ENCODE results near the gene ZNF341.
"Not testable (repeated sequence)": the region's sequence is repeated elsewhere in the genome, so short reads cannot be mapped to it uniquely, and the experiment has no call there.

ZNF341 gene

DNA sequence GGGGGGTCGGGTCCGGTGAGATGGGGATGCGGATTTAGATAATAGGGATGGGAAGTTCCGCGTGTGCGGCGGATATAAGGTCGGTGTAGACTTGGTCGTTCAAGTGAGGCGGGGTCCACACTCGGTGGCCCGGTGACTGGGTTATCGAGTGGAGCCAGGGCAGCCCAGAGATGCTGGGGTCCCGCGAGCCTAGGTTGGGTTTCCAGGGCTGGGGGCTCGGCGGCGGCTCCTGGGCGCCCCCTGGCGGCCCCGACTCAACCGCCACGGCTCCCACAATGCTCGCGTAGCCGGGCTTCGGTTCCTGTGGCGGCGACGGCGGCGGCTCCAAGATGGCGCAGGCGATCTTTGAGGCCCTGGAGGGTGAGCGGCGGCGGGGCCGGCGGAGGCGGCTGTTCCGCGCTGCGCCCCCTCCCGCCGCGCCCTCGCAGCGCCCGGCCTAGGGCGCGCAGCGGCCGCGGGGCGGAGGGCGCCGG, at the start of gene ZNF341:
ZNF341 (plus strand) TSS at position 304 of the 473 bp plus-strand sequence; CDS start at position 330, 26 bp downstream.
- peak; percentile 92 for DNase-seq (ENCODE audit: low spot score)

- no peak for DNase-seq (ENCODE audit: low spot score)
Measured at GRCh38 chr20:33684533-33685327, 47.1 kb upstream of the ZNF341 start.

- DNase-seq (ENCODE audit: low spot score) = no peak
Measured at GRCh38 chr20:33685328-33686099, 46.3 kb upstream of the ZNF341 start.

DNA sequence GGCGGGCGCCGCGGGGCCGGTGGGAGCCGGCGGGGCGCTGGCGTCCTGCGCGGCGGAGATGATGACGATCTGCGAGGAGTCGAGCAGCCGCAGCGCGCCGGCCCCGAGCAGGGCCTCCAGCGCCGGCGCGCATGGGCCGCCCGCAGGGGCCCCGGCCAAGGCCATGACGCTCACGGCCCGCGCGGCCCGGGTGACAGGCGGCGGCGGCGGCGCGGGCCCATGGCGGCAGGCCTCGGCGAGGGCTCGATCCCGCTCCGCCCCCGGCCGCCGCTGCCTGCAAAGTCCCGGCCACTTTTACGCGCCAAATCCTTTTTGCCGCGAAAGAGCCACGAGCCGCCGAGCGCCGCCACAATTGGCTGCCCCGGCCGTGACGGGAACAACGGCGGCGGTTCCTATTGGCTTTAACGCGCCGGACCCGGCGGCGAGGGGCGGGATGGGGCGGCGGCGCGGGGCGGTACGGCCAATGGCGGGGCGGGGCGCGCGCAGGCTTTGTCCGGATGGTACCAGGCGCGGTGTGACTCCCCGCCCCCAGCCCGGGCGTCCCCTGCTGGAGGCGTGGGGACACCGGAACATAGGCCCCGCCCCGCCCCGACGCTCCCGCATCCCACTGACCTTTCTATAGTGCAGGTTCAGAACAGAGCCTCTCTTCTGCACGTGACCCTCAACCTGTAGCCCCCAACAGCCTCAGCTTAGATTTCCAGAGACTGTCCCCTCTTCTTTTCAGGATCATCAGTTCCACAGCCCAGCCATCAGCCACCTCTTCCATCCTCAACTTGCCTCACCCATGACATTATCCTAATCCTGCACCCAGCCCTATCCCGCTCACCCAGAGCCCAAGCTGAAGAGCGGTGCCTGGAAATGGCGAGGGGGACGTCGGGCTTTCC, 45.5 kb upstream of the ZNF341 start, which contains the start of gene E2F1:
E2F1 (minus strand) TSS at position 286 of the 884 bp plus-strand sequence; CDS start at position 165, 121 bp downstream.
- peak; percentile 93 for DNase-seq (ENCODE audit: low spot score)

GRCh38 chr20:33686984-33687366, 44.8 kb upstream of the ZNF341 start:
- no peak for DNase-seq (ENCODE audit: low spot score)

DNA sequence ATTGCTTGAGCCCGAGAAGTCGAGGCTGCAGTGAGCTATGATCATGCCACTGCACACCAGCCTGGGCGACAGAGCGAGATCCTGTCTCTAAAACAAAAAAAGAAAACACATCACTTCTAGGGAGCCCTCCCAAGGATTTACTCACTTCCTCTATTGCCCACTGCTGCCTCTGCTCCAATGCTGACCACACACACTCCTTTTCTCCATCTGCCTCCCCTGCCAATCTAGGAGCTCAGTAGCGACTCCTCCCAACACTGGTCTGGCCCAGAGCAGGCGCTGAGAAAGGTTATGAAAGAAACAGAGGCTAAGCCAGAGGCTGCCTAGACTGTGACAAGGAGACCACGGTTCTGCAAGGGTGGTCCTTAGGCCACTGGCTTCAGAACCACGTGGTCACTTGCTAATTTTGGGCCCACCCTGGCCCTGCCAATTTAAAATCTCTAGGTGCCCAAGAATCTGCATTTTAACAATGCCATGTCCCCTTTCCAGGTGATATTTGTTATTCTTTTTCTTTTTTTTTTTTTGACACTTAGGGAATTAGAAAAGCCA, 44.4 kb upstream of the ZNF341 start:
- DNase-seq (ENCODE audit: low spot score) = no peak

GRCh38 chr20:33687993-33688937, 43.5 kb upstream of the ZNF341 start:
- no peak for DNase-seq (ENCODE audit: low spot score)

DNA sequence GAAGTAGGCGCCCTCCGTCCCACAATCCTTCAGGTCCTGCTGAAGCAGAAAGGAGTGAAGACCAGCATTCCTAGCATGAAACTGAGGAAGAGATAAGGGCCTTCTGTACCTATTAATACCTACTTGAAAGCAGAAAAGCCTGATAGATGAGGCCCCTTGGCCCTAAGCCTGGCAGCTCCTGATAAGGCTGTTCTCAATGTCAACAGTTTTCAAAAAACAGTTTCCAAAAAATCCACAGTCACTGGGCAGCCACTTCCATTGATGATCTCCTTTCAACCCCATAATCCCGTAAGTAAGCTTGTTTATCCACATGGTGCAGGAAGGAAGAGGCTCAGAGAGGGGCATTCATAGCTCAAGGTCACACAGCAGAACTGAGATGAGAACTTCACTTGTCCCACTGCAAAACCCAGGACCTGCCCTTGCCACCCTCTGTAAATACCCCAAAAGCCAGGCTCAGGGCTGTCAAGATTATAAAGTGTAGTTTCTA, 42.8 kb upstream of the ZNF341 start:
- no peak for DNase-seq (ENCODE audit: low spot score)

DNA sequence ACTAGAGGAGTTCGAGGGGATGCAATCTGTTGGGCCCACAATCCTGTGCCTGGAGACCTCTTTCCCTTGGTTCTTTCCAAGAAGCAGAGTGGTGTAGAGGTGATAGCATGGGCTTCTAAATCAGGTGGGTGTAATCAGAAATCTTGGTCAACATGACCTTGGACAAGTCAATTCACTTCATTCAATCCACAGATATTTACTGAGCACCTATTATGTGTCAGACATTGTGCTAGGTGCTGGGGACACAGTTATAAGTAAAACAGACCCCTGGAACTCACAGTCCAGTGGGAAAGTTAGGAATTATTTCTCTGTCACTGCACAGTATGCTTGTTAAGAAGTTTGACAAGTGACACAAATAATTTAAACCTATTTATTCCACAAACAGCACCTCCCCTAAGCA, 42.3 kb upstream of the ZNF341 start:
- DNase-seq (ENCODE audit: low spot score) = no peak

GRCh38 chr20:33689973-33690372, 41.8 kb upstream of the ZNF341 start:
- DNase-seq (ENCODE audit: low spot score) = peak; percentile 78

DNA sequence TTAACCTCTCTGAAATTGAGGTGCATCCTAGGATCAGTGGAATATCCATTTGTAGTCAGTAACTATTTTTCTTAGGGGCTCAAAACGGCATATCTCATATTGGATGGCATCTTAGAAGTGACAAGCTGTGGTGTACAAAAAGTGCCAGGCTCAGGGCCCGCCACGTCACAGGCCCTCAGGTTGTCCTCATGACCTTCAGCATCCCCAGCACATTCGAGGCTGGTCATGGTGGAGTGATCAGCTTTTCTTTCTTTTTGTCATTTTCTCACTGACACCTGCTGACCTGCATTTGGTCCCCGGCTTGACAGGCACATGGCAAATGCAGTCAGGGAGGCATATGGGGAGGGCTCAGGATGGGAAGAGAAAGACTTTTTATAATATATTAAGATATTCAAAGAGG, 38.5 kb upstream of the ZNF341 start:
- no peak for DNase-seq (ENCODE audit: low spot score)

GRCh38 chr20:33693741-33694638, 37.8 kb upstream of the ZNF341 start:
- DNase-seq (ENCODE audit: low spot score) = peak; percentile 86

DNA sequence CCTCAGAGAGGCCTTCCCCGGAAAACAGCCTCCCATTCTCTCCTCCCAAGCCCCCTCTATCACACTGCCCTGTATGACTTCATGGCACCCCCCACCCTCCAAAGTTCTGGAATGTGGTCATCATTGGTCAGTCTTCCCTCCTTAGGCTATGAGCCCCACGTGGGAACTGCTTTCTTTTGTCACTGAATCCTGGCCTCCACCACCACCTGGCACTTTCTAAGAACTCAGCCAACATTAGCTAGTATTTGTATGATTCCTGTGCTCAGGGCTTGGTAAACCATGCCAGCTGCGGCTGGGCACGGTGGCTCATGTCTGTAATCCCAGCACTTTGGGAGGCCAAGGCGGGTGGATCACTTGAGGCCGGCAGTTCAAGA, 37.2 kb upstream of the ZNF341 start:
- no peak for DNase-seq (ENCODE audit: low spot score)

DNA sequence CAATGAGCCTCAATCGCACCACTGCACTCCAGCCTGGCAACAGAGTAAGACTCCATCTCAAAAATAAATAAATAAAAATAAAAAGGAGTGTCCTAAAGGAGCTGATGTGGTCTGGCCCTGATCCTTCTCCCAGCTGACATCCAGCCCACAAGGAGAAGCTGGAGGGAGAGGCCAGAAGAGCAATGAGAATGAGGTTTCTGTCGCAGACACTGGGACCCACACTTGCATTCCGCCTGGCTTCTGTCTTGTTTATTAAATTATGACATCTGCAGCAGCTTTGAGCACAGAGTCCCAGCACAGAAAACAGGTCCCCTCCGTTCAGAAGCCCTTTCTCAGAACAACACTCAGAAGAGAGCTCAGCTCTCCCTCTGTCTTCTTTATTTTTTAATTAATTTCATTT, 35.3 kb upstream of the ZNF341 start:
- no peak for DNase-seq (ENCODE audit: low spot score)

GRCh38 chr20:33697129-33697528, 34.7 kb upstream of the ZNF341 start:
- DNase-seq (ENCODE audit: low spot score) = no peak

- DNase-seq (ENCODE audit: low spot score) = not testable (repeated sequence)
Measured at GRCh38 chr20:33698966-33699365, 32.8 kb upstream of the ZNF341 start.

DNA sequence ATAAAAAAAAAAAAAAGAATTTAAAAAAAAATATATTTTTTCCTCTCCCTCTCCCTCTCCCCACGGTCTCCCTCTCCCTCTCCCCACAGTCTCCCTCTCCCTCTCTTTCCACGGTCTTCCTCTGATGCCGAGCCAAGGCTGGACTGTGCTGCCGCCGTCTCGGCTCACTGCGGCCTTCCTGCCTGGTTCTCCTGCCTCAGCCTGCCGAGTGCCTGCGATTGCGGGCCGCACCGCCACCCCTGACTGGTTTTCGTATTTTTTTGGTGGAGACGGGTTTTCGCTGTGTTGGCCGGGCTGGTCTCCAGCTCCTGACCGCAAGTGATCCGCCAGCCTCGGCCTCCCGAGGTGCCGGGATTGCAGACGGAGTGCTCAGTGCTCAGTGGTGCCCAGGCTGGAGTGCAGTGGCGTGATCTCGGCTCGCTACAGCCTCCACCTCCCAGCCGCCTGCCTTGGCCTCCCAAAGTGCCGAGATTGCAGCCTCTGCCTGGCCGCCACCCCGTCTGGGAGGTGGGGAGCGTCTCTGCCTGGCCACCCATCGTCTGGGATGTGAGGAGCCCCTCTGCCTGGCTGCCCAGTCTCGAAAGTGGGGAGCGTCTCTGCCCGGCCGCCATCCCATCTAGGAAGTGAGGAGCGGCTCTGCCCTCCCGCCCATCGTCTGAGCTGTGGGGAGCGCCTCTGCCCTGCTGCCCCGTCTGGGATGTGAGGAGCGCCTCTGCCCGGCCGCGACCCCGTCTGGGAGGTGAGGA, 30.9 kb upstream of the ZNF341 start:
- DNase-seq (ENCODE audit: low spot score) = not testable (repeated sequence)

DNA sequence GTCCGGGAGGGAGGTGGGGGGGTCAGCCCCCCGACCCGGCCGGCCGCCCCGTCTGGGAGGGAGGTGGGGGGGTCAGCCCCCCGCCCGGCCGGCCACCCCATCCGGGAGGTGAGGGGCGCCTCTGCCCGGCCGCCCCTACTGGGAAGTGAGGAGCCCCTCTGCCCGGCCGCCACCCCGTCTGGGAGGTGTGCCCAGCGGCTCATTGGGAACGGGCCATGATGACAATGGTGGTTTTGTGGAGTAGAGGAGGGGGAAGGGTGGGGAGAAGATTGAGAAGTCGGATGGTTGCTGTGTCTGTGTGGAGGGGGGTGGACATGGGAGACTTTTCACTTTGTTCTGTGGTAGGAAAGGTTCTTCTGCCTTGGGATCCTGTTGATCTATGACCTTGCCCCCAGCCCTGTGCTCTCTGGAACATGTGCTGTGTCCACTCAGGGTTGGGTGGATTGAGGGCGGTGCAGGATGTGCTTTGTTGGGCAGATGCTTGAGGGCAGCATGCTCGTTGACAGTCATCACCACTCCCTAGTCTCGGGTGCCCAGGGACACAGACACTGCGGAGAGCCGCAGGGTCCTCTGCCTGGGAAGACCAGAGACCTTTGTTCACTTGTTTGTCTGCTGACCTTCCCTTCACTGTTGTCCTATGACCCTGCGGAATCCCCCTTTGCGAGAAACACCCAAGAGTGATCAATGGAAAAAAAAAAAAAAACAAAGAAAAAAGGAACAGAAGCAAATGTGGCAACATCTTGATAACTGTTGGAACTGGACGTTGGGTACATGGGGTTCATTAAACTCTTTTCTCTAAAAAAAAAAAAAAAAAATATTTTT, 30.0 kb upstream of the ZNF341 start:
- DNase-seq (ENCODE audit: low spot score) = no peak

All from putamen (tissue), 1 donor.